ENCODE measurements around the gene SPI1.

DNA sequence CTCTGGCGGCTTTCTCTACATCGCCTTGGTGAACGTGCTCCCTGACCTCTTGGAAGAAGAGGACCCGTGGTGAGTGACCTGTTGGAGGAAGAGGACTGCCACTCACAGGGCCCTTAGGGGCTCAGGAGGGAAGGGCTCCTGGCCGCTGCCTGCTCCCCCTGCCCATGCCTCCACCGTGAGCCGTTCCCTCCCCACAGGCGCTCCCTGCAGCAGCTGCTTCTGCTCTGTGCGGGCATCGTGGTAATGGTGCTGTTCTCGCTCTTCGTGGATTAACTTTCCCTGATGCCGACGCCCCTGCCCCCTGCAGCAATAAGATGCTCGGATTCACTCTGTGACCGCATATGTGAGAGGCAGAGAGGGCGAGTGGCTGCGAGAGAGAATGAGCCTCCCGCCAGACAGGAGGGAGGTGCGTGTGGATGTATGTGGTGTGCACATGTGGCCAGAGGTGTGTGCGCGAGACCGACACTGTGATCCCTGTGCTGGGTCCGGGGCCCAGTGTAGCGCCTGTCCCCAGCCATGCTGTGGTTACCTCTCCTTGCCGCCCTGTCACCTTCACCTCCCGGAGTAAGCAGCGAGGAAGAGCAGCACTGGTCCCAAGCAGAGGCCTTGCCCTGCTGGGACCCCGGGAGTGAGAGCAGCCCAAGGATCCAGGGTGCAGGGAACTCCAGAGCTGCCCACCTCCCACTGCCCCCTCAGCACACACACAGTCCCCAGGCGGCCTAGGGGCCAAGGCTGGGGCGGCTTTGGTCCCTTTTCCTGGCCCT is 36.9 kb upstream of the SPI1 start:
- TF ChIP-seq, protein P1, sequence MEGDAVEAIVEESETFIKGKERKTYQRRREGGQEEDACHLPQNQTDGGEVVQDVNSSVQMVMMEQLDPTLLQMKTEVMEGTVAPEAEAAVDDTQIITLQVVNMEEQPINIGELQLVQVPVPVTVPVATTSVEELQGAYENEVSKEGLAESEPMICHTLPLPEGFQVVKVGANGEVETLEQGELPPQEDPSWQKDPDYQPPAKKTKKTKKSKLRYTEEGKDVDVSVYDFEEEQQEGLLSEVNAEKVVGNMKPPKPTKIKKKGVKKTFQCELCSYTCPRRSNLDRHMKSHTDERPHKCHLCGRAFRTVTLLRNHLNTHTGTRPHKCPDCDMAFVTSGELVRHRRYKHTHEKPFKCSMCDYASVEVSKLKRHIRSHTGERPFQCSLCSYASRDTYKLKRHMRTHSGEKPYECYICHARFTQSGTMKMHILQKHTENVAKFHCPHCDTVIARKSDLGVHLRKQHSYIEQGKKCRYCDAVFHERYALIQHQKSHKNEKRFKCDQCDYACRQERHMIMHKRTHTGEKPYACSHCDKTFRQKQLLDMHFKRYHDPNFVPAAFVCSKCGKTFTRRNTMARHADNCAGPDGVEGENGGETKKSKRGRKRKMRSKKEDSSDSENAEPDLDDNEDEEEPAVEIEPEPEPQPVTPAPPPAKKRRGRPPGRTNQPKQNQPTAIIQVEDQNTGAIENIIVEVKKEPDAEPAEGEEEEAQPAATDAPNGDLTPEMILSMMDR (IDR thresholded peaks at IDR 0.05), result no peak
- no peak for TF ChIP-seq ZFX (IDR thresholded peaks at IDR 0.05; ENCODE audit: borderline replicate concordance)
